SK-N-SH (cell line): Measurements from ENCODE around the gene GOLGA3.

ENCODE experiments used
- GABPA ChIP-seq: IDR thresholded peaks from 2 replicates; pipeline ENCODE4 v1.4.0; 2012; ENCODE audit warnings: low read depth, mild to moderate bottlenecking
- RFX5 ChIP-seq: IDR thresholded peaks from 2 replicates; pipeline ENCODE4 v1.6.1; 2012; ENCODE audit warnings: mild to moderate bottlenecking, improper control_type of control experiment, low read length
- SIN3A ChIP-seq: IDR thresholded peaks from 2 replicates; pipeline ENCODE4 v1.6.1; 2012; ENCODE audit warnings: low read depth, mild to moderate bottlenecking, low read length, moderate library complexity, borderline replicate concordance
- YY1 ChIP-seq: IDR thresholded peaks from 2 replicates; pipeline ENCODE4 v1.4.0; 2012; ENCODE audit warnings: low read depth, mild to moderate bottlenecking
- TF ChIP-seq, protein P1 (sequence below): fragments of 200-600 bp; sonication (generic); IDR thresholded peaks from 2 replicates; pipeline ENCODE4 v1.6.1; 2017; ENCODE audit warnings: antibody characterized with exemption, mild to moderate bottlenecking, moderate library complexity
- TF ChIP-seq, protein P2 (sequence below): IDR thresholded peaks from 2 replicates; pipeline ENCODE4 v1.6.1; 2012; ENCODE audit warnings: mild to moderate bottlenecking, low read depth, low read length, moderate library complexity

DNA sequence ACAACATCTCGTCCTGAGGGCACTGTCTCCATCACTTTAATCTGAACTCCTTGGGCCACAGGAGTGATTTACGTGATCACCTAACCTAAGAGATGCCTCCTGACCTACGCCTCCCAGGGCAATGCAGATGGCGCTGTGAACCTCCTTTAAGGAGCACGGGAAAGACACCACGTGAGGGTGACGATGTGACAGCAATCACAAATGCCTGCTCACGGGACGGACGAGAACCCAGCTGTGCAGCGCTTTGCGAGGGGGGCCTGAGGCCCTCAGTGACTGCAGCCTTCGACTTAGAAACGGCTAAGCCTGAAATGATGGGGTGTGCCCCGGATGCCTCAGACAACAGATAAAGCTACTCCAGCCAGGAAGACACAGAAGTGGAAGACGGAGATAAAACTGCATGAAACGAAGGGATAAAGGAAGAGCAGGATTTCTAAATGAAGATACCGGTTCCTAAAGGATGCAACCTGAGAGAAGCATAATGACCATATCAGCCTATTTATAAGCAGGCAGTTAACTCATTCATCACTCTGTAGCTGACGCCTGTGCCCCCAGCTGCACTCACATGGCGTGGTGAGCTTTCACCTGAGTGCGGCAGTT is 13.9 kb upstream of the GOLGA3 start:
- TF ChIP-seq, protein P1, sequence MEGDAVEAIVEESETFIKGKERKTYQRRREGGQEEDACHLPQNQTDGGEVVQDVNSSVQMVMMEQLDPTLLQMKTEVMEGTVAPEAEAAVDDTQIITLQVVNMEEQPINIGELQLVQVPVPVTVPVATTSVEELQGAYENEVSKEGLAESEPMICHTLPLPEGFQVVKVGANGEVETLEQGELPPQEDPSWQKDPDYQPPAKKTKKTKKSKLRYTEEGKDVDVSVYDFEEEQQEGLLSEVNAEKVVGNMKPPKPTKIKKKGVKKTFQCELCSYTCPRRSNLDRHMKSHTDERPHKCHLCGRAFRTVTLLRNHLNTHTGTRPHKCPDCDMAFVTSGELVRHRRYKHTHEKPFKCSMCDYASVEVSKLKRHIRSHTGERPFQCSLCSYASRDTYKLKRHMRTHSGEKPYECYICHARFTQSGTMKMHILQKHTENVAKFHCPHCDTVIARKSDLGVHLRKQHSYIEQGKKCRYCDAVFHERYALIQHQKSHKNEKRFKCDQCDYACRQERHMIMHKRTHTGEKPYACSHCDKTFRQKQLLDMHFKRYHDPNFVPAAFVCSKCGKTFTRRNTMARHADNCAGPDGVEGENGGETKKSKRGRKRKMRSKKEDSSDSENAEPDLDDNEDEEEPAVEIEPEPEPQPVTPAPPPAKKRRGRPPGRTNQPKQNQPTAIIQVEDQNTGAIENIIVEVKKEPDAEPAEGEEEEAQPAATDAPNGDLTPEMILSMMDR: no peak
- TF ChIP-seq RFX5 (no peak), YY1 (no peak), GABPA (no peak), SIN3A (no peak)
- TF ChIP-seq, protein P2, sequence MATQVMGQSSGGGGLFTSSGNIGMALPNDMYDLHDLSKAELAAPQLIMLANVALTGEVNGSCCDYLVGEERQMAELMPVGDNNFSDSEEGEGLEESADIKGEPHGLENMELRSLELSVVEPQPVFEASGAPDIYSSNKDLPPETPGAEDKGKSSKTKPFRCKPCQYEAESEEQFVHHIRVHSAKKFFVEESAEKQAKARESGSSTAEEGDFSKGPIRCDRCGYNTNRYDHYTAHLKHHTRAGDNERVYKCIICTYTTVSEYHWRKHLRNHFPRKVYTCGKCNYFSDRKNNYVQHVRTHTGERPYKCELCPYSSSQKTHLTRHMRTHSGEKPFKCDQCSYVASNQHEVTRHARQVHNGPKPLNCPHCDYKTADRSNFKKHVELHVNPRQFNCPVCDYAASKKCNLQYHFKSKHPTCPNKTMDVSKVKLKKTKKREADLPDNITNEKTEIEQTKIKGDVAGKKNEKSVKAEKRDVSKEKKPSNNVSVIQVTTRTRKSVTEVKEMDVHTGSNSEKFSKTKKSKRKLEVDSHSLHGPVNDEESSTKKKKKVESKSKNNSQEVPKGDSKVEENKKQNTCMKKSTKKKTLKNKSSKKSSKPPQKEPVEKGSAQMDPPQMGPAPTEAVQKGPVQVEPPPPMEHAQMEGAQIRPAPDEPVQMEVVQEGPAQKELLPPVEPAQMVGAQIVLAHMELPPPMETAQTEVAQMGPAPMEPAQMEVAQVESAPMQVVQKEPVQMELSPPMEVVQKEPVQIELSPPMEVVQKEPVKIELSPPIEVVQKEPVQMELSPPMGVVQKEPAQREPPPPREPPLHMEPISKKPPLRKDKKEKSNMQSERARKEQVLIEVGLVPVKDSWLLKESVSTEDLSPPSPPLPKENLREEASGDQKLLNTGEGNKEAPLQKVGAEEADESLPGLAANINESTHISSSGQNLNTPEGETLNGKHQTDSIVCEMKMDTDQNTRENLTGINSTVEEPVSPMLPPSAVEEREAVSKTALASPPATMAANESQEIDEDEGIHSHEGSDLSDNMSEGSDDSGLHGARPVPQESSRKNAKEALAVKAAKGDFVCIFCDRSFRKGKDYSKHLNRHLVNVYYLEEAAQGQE: no peak
